ENCODE measurements around the gene CACNA1I. TPM values are rescaled to one million over a fixed set of nuclear protein-coding genes. Genes with fewer than 3 reads are reported as not detected.

The CACNA1I gene
- total RNA-seq, 2 donors from 2014 or later, result 0.69 to 1.0 TPM

DNA sequence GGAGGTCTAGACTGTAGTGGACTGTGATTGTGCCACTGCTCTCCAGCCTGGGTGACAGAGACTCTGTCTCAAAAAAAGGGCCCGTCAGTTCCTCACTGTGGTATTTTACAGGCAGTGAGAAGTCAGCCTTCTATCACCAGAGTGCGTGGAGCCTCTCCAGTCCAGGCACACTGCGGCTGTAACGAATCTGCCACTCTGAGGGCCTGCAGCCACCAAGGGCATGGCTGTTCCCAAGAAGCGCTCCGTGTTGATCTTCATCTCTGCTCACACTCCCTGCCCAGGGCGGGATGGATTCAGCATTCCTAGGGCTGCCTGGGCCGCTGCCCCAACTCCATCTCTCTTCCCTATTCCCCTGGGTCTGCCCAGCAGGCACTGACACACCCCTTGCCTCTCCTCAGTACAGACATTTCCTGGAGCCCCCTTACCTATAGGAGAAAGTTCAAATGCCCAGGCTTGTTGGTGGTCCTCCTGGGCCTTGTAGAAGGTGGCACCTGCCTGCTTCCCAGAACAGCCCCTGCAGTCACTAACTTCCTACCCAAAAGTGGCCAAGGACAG lies 148.4 kb downstream of the CACNA1I start:
- Histone ChIP-seq H3K27ac (no peak overlapping the region), H3K4me1 (no peaks in the 10 kb centered on the region), H3K27me3 (no peaks in the 10 kb centered on the region), H3K9ac (ENCODE audit: low read depth in 2 of 2, low read length in 2 of 2) (no peak overlapping the region), H3K36me3 (no peaks in the 10 kb centered on the region), H3K4me3 (no peak overlapping the region), H3K9me3 (no peaks in the 10 kb centered on the region)
- DNase-seq, result no peak
- TF ChIP-seq, protein P1, sequence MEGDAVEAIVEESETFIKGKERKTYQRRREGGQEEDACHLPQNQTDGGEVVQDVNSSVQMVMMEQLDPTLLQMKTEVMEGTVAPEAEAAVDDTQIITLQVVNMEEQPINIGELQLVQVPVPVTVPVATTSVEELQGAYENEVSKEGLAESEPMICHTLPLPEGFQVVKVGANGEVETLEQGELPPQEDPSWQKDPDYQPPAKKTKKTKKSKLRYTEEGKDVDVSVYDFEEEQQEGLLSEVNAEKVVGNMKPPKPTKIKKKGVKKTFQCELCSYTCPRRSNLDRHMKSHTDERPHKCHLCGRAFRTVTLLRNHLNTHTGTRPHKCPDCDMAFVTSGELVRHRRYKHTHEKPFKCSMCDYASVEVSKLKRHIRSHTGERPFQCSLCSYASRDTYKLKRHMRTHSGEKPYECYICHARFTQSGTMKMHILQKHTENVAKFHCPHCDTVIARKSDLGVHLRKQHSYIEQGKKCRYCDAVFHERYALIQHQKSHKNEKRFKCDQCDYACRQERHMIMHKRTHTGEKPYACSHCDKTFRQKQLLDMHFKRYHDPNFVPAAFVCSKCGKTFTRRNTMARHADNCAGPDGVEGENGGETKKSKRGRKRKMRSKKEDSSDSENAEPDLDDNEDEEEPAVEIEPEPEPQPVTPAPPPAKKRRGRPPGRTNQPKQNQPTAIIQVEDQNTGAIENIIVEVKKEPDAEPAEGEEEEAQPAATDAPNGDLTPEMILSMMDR (IDR thresholded peaks at IDR 0.05), result no peak
- intact Hi-C loops (cut with DNase I), result no loop called here

DNA sequence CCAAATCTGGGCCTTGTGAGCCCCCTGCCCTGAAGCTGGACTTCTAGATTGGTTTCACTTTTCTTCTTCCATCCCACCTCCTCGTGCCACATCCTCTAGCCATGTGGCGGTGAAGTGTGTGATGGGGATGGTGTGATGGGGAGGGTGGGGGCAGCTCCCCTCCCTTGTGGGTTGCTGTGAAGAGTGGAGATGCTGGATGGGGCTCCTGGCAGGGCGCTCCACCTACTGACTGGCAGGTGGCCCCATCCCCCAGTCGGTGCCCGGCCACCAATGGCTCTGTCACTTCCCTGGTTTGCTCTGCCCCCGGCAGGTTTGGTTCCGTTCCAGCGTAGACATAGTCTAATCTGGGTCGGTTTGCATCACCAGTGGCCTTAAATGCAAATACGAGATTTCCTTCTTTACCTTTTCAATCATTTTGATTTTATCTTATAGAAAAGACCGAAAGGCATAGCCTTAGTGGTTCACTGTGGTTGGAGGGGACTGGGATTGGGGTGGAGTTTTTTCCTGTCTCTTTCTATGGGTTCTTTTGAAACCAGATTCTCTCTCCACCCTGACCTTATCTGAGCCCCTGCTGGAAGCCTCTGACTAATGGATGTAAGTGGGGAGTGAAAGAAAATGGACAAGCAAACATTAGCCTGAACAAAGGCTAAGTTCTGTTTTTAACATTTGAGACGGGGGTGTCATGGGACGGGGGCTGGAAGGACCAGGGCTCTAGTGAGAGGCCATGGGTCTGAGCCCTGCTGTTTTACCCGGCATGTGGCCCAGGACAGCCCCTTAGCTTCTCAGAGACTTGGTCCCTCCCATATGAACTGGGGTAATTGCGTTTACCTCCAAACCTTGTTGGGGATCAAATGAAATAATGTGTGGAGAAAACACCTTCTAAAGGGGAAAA lies 149.3 kb downstream of the CACNA1I start:
- TF ChIP-seq, protein P1 (IDR thresholded peaks at IDR 0.05), result no peak
- no peak overlapping the region for H3K27ac ChIP-seq
- DNase-seq, result no peak
- no peaks in the 10 kb centered on the region for H3K4me1 ChIP-seq
- H3K27me3 ChIP-seq, result no peaks in the 10 kb centered on the region
- H3K36me3 ChIP-seq, result no peaks in the 10 kb centered on the region
- no peaks in the 10 kb centered on the region for H3K9me3 ChIP-seq
- H3K4me3 ChIP-seq, result no peak overlapping the region
- intact Hi-C loops (cut with DNase I), result no loop called here
- no peak overlapping the region for H3K9ac ChIP-seq (ENCODE audit: low read depth in 2 of 2, low read length in 2 of 2)

DNA sequence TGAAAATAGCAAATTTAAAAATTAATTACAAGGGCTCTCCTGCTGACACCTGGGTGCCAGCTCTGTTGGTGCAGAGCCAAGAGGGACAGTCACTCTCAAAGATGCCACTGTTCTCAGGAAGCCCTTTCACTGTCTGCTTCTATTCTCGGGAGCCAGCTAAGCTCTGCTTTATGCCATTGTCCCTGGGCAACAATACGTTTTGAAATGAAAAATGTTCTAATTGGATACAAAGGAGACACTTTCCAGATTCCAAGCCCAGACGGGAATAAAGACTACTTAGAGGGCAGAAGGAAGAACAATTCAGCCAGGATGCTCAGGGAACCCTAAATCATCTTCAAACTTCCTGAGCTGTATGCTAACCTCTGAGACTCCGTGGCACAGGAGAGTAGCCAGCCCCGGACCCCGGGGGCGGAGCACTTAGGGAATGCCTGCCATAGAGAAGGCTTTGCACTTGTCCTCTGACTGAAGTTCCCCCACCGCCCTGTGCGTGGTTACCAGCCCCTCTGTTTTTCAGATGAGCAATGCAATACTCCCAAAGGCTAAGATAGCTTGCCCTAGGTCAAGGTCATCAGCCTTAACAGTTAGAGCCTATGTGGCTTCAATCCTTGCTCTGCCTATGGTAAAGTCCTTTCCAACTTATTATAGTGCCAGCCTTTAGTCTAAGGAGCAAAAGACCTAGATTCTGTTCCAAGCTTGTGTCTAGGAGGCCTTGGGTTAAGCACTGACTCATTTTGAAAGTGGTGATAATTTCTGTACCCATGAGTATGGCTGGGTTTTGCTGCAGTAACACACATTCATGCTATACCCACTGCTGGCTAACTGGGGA lies 150.9 kb downstream of the CACNA1I start:
- DNase-seq, result no peak
- intact Hi-C loops (cut with DNase I), result no loop called here

DNA sequence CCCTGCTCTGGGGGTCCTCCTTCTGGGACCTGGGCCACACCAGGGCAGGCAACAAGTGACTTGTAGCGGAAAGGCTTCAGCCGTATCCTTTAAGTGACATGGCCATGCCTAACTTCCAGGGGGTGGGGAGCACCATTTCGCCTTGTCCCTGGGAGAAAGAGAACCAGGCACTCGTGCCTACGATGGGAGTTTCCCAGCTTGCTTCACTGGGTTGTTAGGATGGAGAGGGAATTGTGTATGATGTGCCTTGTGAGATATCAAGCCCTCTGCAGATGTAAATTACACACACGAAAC lies 151.4 kb downstream of the CACNA1I start:
- Histone ChIP-seq H3K9me3 (no peaks in the 10 kb centered on the region), H3K27ac (no peak overlapping the region), H3K4me3 (no peak overlapping the region), H3K4me1 (no peaks in the 10 kb centered on the region), H3K36me3 (no peaks in the 10 kb centered on the region), H3K9ac (ENCODE audit: low read depth in 2 of 2, low read length in 2 of 2) (no peak overlapping the region), H3K27me3 (no peaks in the 10 kb centered on the region)
- intact Hi-C loops (cut with DNase I), result no loop called here
- DNase-seq, result no peak
- TF ChIP-seq, protein P1 (IDR thresholded peaks at IDR 0.05), result no peak

More for the DNA sequence above, 150.9 kb downstream of the CACNA1I start:
- Histone ChIP-seq H3K27ac (no peak overlapping the region), H3K9ac (ENCODE audit: low read depth in 2 of 2, low read length in 2 of 2) (no peak overlapping the region), H3K4me3 (no peak overlapping the region), H3K27me3 (no peaks in the 10 kb centered on the region), H3K36me3 (no peaks in the 10 kb centered on the region), H3K4me1 (no peaks in the 10 kb centered on the region), H3K9me3 (no peaks in the 10 kb centered on the region)
- TF ChIP-seq, protein P1 (IDR thresholded peaks at IDR 0.05), result no peak

DNA sequence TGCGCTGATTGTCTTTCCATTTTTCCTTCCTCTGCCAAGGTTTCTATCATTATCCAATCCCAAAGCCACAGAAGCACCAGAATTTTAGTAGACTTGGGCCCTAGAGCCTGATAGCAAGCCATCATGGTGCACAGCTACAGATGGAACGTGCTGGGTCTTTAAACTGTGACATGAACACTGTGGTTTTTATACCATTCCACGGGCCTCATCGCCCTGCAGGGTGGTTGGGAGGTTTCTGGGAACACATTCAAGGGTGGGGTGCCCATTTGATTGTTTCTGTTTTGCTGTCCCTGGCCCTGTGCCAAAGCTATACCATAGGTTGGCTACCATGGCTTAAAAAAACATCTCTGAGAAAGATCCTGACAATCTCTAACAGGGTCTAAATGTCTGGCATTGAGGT lies 151.9 kb downstream of the CACNA1I start:
- TF ChIP-seq, protein P1 (IDR thresholded peaks at IDR 0.05), result no peak
- Histone ChIP-seq H3K27ac (no peak overlapping the region), H3K4me3 (no peak overlapping the region), H3K4me1 (no peaks in the 10 kb centered on the region), H3K9ac (ENCODE audit: low read depth in 2 of 2, low read length in 2 of 2) (no peak overlapping the region), H3K27me3 (no peaks in the 10 kb centered on the region), H3K36me3 (no peaks in the 10 kb centered on the region), H3K9me3 (no peaks in the 10 kb centered on the region)
- intact Hi-C loops (cut with DNase I), result no loop called here
- no peak for DNase-seq
